Gastroesophageal sphincter (tissue), 4 donors: ENCODE data around the gene ZNF443. TPM values are rescaled to one million over a fixed set of nuclear protein-coding genes. Genes with fewer than 3 reads are reported as not detected.
"Not testable (repeated sequence)": the region's sequence is repeated elsewhere in the genome, so short reads cannot be mapped to it uniquely, and the experiment has no call there.

Experiments
- ATAC-seq: fragments of 150-250 bp; one replicate; pipeline ENCODE4 v1.9.1; 2016; ENCODE audit warnings: mild to moderate bottlenecking, moderate library complexity
- H3K27ac ChIP-seq, 4 donors: fragments of 200-600 bp; sonication (generic) in 3 of 4; 1 replicate in 3 of 4; 2 replicates in 1 of 4; pipeline ENCODE4 v1.5.1; 2016 to 2019
- H3K27me3 ChIP-seq: fragments of 200-600 bp; sonication (generic); one replicate; pipeline ENCODE4 v1.5.1; 2019
- H3K36me3 ChIP-seq, 2 donors: fragments of 200-600 bp; sonication (generic); one replicate each; pipeline ENCODE4 v1.5.1; 2019; ENCODE audit warnings: control low read depth in 1 of 2
- H3K4me1 ChIP-seq, 3 donors: fragments of 200-600 bp; sonication (generic); 1 replicate in 2 of 3; 2 replicates in 1 of 3; pipeline ENCODE4 v1.5.1; 2016 to 2019; ENCODE audit warnings: control low read depth in 2 of 3
- H3K4me3 ChIP-seq, 2 donors: fragments of 200-600 bp; sonication (generic); one replicate each; pipeline ENCODE4 v1.5.1; 2019; ENCODE audit warnings: mild to moderate bottlenecking in 1 of 2, moderate library complexity in 1 of 2
- H3K9me3 ChIP-seq, 3 donors: fragments of 200-600 bp; sonication (generic); one replicate each; pipeline ENCODE4 v1.5.1; 2017 to 2019; ENCODE audit warnings: control low read depth in 2 of 3
- CTCF ChIP-seq, 4 experiments: fragments of 200-600 bp in 2 of 4; fragments of 450-650 bp in 2 of 4; sonication (generic) in 1 of 4; IDR thresholded peaks; one replicate each; pipeline ENCODE4 v1.5.1; 2017 to 2019; ENCODE audit warnings: antibody characterized with exemption in 4 of 4, mild to moderate bottlenecking in 2 of 4, moderate library complexity in 2 of 4
- EP300 ChIP-seq: sonication (generic); formaldehyde crosslinking; IDR thresholded peaks from one replicate; pipeline ENCODE4 v1.6.1; 2017; ENCODE audit warnings: antibody characterized with exemption, mild to moderate bottlenecking
- POLR2A ChIP-seq, 2 donors: fragments of 450-650 bp; IDR thresholded peaks; one replicate each; pipeline ENCODE4 v1.6.1; 2017; ENCODE audit warnings: antibody characterized with exemption in 2 of 2, mild to moderate bottlenecking in 2 of 2, moderate library complexity in 1 of 2
- POLR2AphosphoS5 ChIP-seq: sonication (generic); formaldehyde crosslinking; IDR thresholded peaks from one replicate; pipeline ENCODE4 v1.6.1; 2017; ENCODE audit warnings: antibody characterized with exemption
- WGBS, 2 donors: methylation state at CpG; one replicate each; pipeline ENCODE4 v1.1.5; 2018; ENCODE audit warnings: low coverage in 1 of 2; 5-methylcytosine and 5-hydroxymethylcytosine counted together
- total RNA-seq, 4 donors: library from RNA; depleted of rRNA; stranded (reverse); fragments of >200 nt; gene quantifications; one replicate each; pipeline ENCODE4 v1.1.0, GENCODE V29; 2016

ZNF443 gene
- total RNA-seq, 4 donors from 2014 or later: 3.1 to 9.2 (median 5.2) TPM

- Histone ChIP-seq H3K27me3 (no peaks in the 10 kb centered on the region), H3K4me3 (no peak overlapping the region), H3K36me3 (peaks cover 6 to 52% of the 10 kb centered on the region in 2 donors), H3K4me1 (no peaks in the 10 kb centered on the region), H3K9me3 (peaks cover 2 to 71% (median 6%) of the 10 kb centered on the region in 3 donors), H3K27ac (no peak overlapping the region)
- TF ChIP-seq EP300 (no peak), CTCF (IDR thresholded peaks at IDR 0.05) (no peak), POLR2AphosphoS5 (no peak), POLR2A (IDR thresholded peaks at IDR 0.05) (no peak)
- no peak for ATAC-seq
- WGBS, 2 donors: 86 to 98% methylated on average over 5 of the region's 5 CpGs
These were observed 24.4 kb upstream of the ZNF443 start for GRCh38 chr19:12465211-12465610.

DNA sequence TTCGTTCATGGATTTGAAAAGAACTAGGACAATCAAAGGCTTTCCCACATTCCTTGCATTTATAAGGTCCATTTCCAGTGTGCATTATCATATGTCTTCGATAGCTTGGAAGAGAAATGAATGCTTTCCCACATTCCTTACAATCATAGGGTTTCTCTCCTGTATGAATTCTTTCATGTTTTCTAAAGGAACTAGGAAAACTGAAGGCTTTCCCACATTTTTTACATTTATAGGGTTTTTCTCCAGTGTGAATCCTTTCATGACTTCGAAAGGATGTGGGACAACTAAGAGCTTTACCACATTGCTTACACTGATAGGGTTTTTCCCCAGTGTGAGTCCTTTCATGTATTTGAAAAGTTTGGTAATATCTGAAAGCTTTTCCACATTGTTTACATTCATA is 23.9 kb upstream of the ZNF443 start:
- no peak overlapping the region for H3K27ac ChIP-seq
- 94 to 100% methylated on average over 3 of the region's 3 CpGs for WGBS, 2 donors
- no peak overlapping the region for H3K4me3 ChIP-seq
- no peak for ATAC-seq
- no peaks in the 10 kb centered on the region for H3K27me3 ChIP-seq
- TF ChIP-seq POLR2A (IDR thresholded peaks at IDR 0.05): no peak
- TF ChIP-seq EP300: no peak
- TF ChIP-seq CTCF (IDR thresholded peaks at IDR 0.05): no peak
- TF ChIP-seq POLR2AphosphoS5: no peak
- H3K9me3 ChIP-seq: peaks cover 2 to 71% (median 6%) of the 10 kb centered on the region in 3 donors
- H3K36me3 ChIP-seq: peaks cover 6 to 52% of the 10 kb centered on the region in 2 donors
- no peaks in the 10 kb centered on the region for H3K4me1 ChIP-seq

DNA sequence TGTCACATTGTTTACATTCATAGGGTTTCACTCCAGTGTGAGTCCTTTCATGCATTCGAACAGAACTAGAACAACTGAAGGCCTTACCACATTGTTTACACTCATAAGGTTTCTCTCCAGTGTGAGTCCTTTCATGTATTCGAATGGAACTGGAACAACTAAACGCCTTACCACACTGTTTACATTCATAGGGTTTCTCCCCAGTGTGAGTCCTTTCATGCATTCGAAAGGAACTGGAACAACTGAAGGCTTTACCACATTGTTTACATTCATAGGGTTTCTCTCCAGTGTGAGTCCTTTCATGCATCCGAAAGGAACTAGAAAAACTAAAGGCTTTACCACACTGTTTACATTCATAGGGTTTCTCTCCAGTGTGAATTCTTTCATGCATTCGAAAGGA is 23.3 kb upstream of the ZNF443 start:
- 94 to 98% methylated on average over 6 of the region's 6 CpGs for whole genome bisulfite sequencing, 2 donors
- peaks cover 2 to 71% (median 6%) of the 10 kb centered on the region in 3 donors for H3K9me3 ChIP-seq

DNA sequence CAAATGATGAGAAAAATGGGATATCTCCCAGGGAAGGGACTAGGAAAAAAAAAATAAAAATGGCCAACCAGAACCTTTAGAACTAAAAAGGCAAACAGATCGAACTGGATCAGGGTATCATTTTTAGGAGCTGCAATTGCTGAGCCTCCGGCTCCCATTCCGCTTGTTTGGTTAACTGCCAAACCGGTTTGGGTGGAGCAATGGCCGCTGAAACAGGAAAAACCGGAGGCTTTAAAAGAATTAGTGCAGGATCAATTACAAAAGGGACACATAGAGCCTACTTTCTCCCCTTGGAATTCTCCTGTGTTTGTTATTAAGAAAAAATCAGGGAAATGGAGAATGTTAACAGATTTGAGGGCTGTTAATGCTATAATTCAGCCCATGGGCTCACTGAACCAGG is 12.7 kb upstream of the ZNF443 start:
- TF ChIP-seq POLR2A (IDR thresholded peaks at IDR 0.05) (no peak), CTCF (IDR thresholded peaks at IDR 0.05) (no peak), EP300 (no peak), POLR2AphosphoS5 (no peak)
- peaks cover 0 to 16% (median 0%) of the 10 kb centered on the region in 3 donors for H3K9me3 ChIP-seq
- H3K4me3 ChIP-seq: no peak overlapping the region
- 30 to 64% methylated on average over 3 to 6 of the region's 6 CpGs for WGBS, 2 donors
- peaks cover 0 to 18% of the 10 kb centered on the region in 2 donors for H3K36me3 ChIP-seq
- ATAC-seq: no peak
- H3K27me3 ChIP-seq: no peaks in the 10 kb centered on the region
- H3K4me1 ChIP-seq: no peaks in the 10 kb centered on the region
- H3K27ac ChIP-seq: no peak overlapping the region

More for the DNA sequence above, 23.3 kb upstream of the ZNF443 start:
- H3K4me1 ChIP-seq, H3K4me3 ChIP-seq, H3K27ac ChIP-seq, ATAC-seq, H3K27me3 ChIP-seq: not testable (repeated sequence)
- peaks cover 6 to 52% of the 10 kb centered on the region in 2 donors for H3K36me3 ChIP-seq

DNA sequence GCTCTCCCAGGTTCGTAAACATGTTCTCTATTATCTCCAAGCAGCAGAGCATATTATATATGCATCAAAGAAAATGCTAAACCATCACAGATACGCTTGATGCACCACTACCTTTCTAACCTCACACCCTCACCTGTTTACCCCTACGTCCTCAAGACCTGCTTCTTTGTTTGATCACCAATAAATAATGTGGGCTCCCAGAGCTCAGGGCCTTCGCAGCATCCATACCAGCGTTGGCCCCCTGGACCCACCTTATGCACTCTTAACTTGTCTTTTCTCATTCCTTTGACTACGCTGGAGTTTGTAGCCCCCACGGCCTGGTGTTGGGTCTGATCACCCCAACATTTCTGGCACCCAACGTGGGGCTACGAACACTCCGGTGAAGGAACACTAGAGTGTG is 10.0 kb upstream of the ZNF443 start:
- WGBS, 2 donors: 84 to 99% methylated on average over 5 to 10 of the region's 10 CpGs
- Histone ChIP-seq H3K27me3 (no peaks in the 10 kb centered on the region), H3K4me1 (no peaks in the 10 kb centered on the region), H3K27ac (no peak overlapping the region), H3K9me3 (peaks cover 0 to 16% (median 0%) of the 10 kb centered on the region in 3 donors), H3K4me3 (no peak overlapping the region), H3K36me3 (peaks cover 0 to 13% of the 10 kb centered on the region in 2 donors)
- no peak for ATAC-seq
- no peak for TF ChIP-seq EP300
- no peak for TF ChIP-seq POLR2AphosphoS5
- no peak for TF ChIP-seq CTCF (IDR thresholded peaks at IDR 0.05)
- no peak for TF ChIP-seq POLR2A (IDR thresholded peaks at IDR 0.05)
